Keratinocyte (primary cell): ENCODE data around the gene CLDN20. TPM values are rescaled to one million over a fixed set of nuclear protein-coding genes. Genes with fewer than 3 reads are reported as not detected.
"Not testable (repeated sequence)": the region's sequence is repeated elsewhere in the genome, so short reads cannot be mapped to it uniquely, and the experiment has no call there.

Experiments
- DNase-seq: peaks from one replicate; pipeline ENCODE4 v3.0.0-alpha.2; 2011; ENCODE audit warnings: low read depth, missing footprints, low spot score
- FAIRE-seq: peaks from 2 replicates; lab custom pipeline; 2011; peaks lifted over from hg19 to GRCh38; lab: Jason Lieb, UNC
- H2AFZ ChIP-seq: 2 replicates; pipeline ENCODE4 v1.6.0; 2012; ENCODE audit warnings: low read length, control low read depth, inconsistent platforms; ENCODE audit not compliant: control insufficient read depth
- H3K27ac ChIP-seq: 2 replicates; pipeline ENCODE4 v1.5.1; 2011; ENCODE audit warnings: low read length; ENCODE audit not compliant: control insufficient read depth, insufficient read depth
- H3K27me3 ChIP-seq: 3 replicates; pipeline ENCODE4 v1.6.0; 2011; ENCODE audit warnings: low read length; ENCODE audit not compliant: control insufficient read depth, insufficient read depth; ENCODE audit errors: extremely low read depth
- H3K36me3 ChIP-seq, 2 experiments: 2 replicates in 1 of 2; 3 replicates in 1 of 2; pipeline ENCODE4 v1.5.1; 2011; ENCODE audit warnings: low read length in 2 of 2, mild to moderate bottlenecking in 1 of 2; ENCODE audit not compliant: control insufficient read depth in 2 of 2, insufficient read depth in 2 of 2; ENCODE audit errors: extremely low read depth in 1 of 2
- H3K4me1 ChIP-seq: 3 replicates; pipeline ENCODE4 v1.5.1; 2011; ENCODE audit warnings: low read length; ENCODE audit not compliant: control insufficient read depth, insufficient read depth; ENCODE audit errors: extremely low read depth
- H3K4me2 ChIP-seq: 3 replicates; pipeline ENCODE4 v1.6.0; 2011; ENCODE audit warnings: low read depth, low read length; ENCODE audit not compliant: control insufficient read depth, insufficient read depth; ENCODE audit errors: extremely low read depth
- H3K4me3 ChIP-seq, 3 experiments: fragments of 200-600 bp in 1 of 3; sonication (generic) in 1 of 3; 2 replicates in 2 of 3; 3 replicates in 1 of 3; pipeline ENCODE4 v1.5.1; 2011 to 2016; ENCODE audit warnings: low read length in 3 of 3, mild to moderate bottlenecking in 3 of 3, control low read depth in 2 of 3, inconsistent platforms in 1 of 3, low read depth in 1 of 3, mixed read lengths in 1 of 3, mixed run types in 1 of 3, moderate library complexity in 1 of 3; ENCODE audit not compliant: control insufficient read depth in 2 of 3, insufficient read depth in 2 of 3; ENCODE audit errors: extremely low read depth in 1 of 3
- H3K79me2 ChIP-seq: 2 replicates; pipeline ENCODE4 v1.6.0; 2012; ENCODE audit warnings: low read length; ENCODE audit not compliant: control insufficient read depth, insufficient read depth
- H3K9ac ChIP-seq: 3 replicates; pipeline ENCODE4 v1.6.0; 2011; ENCODE audit warnings: low read length; ENCODE audit not compliant: control insufficient read depth, insufficient read depth; ENCODE audit errors: extremely low read depth
- H3K9me1 ChIP-seq: 3 replicates; pipeline ENCODE4 v1.6.0; 2011; ENCODE audit warnings: low read length; ENCODE audit not compliant: control insufficient read depth, insufficient read depth; ENCODE audit errors: extremely low read depth
- H3K9me3 ChIP-seq: 2 replicates; pipeline ENCODE4 v1.5.1; 2012; ENCODE audit warnings: low read depth, low read length; ENCODE audit not compliant: control insufficient read depth
- H4K20me1 ChIP-seq: 3 replicates; pipeline ENCODE4 v1.6.0; 2011; ENCODE audit warnings: low read length; ENCODE audit not compliant: control insufficient read depth, insufficient read depth; ENCODE audit errors: extremely low read depth
- CTCF ChIP-seq, 3 experiments: IDR thresholded peaks in 1 of 3; conservative IDR thresholded peaks in 1 of 3; optimal IDR thresholded peaks in 1 of 3; 2 replicates in 2 of 3; 3 replicates in 1 of 3; pipeline versions ENCODE3 to v1.5.1; 2011; ENCODE audit warnings: low read length in 3 of 3, mild to moderate bottlenecking in 3 of 3, moderate library complexity in 2 of 3, control low read depth in 1 of 3, inconsistent platforms in 1 of 3; ENCODE audit not compliant: insufficient read depth in 2 of 3; ENCODE audit errors: extremely low read depth in 1 of 3
- EZH2 ChIP-seq: IDR thresholded peaks from one replicate; pipeline ENCODE4 v1.6.1; 2012; ENCODE audit warnings: inconsistent platforms, mild to moderate bottlenecking, low read length, moderate library complexity
- dilution Hi-C: fragments of 300-500 bp; cut with MboI; formaldehyde crosslinking; loops from one replicate; pipeline ENCODE4 v1.7.0; 2020; ENCODE audit warnings: low sequenced_read_pairs; ENCODE audit not compliant: extremely low pct_ligation_motif_present
- polyA plus RNA-seq, 5 experiments: library from polyadenylated mRNA; depleted of rRNA in 3 of 5; stranded (reverse) in 3 of 5; stranded (forward) in 1 of 5; unstranded in 1 of 5; fragments of >200 nt; gene quantifications; 1 replicate in 1 of 5; 2 replicates in 3 of 5; 3 replicates in 1 of 5; pipeline versions ENCODE4 v1.2.1 to v1.2.3, GENCODE V29; 2011 to 2012; ENCODE audit warnings: missing spikeins in 2 of 5, low read depth in 1 of 5, low replicate concordance in 1 of 5

Gene CLDN20
- polyA plus RNA-seq, 1 donor (not counting 4 experiments of a cell fraction or from before 2014, with no cell fraction given), result 0.09 TPM

- Histone ChIP-seq H4K20me1 (no peaks in the 10 kb centered on the region), H3K9me1 (no peaks in the 10 kb centered on the region), H2AFZ (no peak overlapping the region), H3K4me3 (no peak overlapping the region), H3K27ac (no peak overlapping the region), H3K9ac (no peak overlapping the region), H3K4me2 (no peak overlapping the region), H3K36me3 (no peaks in the 10 kb centered on the region), H3K27me3 (no peaks in the 10 kb centered on the region), H3K9me3 (no peaks in the 10 kb centered on the region), H3K4me1 (peaks cover 33% of the 10 kb centered on the region), H3K79me2 (no peaks in the 10 kb centered on the region)
- TF ChIP-seq EZH2 (no peak), CTCF (optimal IDR thresholded peaks at IDR 0.05 in 1 of 3, IDR thresholded peaks at IDR 0.05 in 1 of 3, conservative IDR thresholded peaks at IDR 0.05 in 1 of 3; ENCODE audit: extremely low read depth in 1 of 3, insufficient read depth in 2 of 3, low read length in 3 of 3) (no peak)
- dilution Hi-C loops, result no loop called here
- no peak for DNase-seq
- no peak for FAIRE-seq
Observed at GRCh38 chr6:155216312-155217046, 47.3 kb upstream of the CLDN20 start.

GRCh38 chr6:155218711-155219110 is 45.1 kb upstream of the CLDN20 start:
- H3K9ac ChIP-seq, DNase-seq, FAIRE-seq, H3K9me1 ChIP-seq, H3K4me2 ChIP-seq, dilution Hi-C loops, H3K79me2 ChIP-seq, H3K27me3 ChIP-seq, H3K36me3 ChIP-seq, H4K20me1 ChIP-seq, H3K4me3 ChIP-seq, H3K9me3 ChIP-seq, H2AFZ ChIP-seq, H3K27ac ChIP-seq: not testable (repeated sequence)
- H3K4me1 ChIP-seq, result peaks cover 19% of the 10 kb centered on the region

GRCh38 chr6:155219299-155219698 is 44.5 kb upstream of the CLDN20 start:
- no peak overlapping the region for H2AFZ ChIP-seq
- H3K4me2 ChIP-seq, result no peak overlapping the region
- H3K27ac ChIP-seq, result no peak overlapping the region
- DNase-seq, result no peak
- H3K4me1 ChIP-seq, result peaks cover 19% of the 10 kb centered on the region
- no peaks in the 10 kb centered on the region for H3K36me3 ChIP-seq
- no peak overlapping the region for H3K4me3 ChIP-seq
- H3K9me3 ChIP-seq, result no peaks in the 10 kb centered on the region
- no peaks in the 10 kb centered on the region for H3K79me2 ChIP-seq
- no peaks in the 10 kb centered on the region for H3K9me1 ChIP-seq
- H4K20me1 ChIP-seq, result no peaks in the 10 kb centered on the region
- no peak overlapping the region for H3K9ac ChIP-seq
- TF ChIP-seq EZH2 (no peak), CTCF (optimal IDR thresholded peaks at IDR 0.05 in 1 of 3, IDR thresholded peaks at IDR 0.05 in 1 of 3, conservative IDR thresholded peaks at IDR 0.05 in 1 of 3; ENCODE audit: extremely low read depth in 1 of 3, insufficient read depth in 2 of 3, low read length in 3 of 3) (no peak)
- no peaks in the 10 kb centered on the region for H3K27me3 ChIP-seq
- no peak for FAIRE-seq
- dilution Hi-C loops, result no loop called here
